GM20000 (cell line): Measurements from ENCODE around the gene DEFB113.

Experiments
- DNase-seq: peaks from one replicate; pipeline ENCODE4 v3.0.0; 2012; ENCODE audit warnings: low spot score
- TF ChIP-seq, protein P1 (sequence below): IDR thresholded peaks from 2 replicates; pipeline ENCODE4 v1.5.1; 2012; ENCODE audit warnings: mild to moderate bottlenecking, control low read depth; ENCODE audit errors: extremely low read depth, missing control alignments

The DEFB113 gene

DNA sequence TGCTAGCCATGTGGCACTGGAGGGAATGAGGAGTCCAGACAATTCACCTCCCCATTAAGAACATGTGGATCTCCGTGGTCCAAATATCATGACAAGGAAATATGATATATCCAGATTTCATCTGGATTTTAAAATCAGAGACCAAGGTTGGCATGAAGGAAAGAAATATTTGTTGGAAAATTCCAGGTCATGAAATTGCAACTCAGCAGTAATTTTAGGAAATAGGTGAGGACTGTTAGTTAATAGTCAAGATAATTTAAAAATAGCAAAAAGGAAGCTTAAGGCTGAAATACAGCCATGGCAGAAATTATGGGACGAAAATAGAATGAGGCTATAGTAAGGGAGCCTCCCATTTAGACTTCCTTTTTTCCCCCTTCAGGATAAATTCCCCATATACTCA is 32.4 kb downstream of the DEFB113 start:
- TF ChIP-seq, protein P1, sequence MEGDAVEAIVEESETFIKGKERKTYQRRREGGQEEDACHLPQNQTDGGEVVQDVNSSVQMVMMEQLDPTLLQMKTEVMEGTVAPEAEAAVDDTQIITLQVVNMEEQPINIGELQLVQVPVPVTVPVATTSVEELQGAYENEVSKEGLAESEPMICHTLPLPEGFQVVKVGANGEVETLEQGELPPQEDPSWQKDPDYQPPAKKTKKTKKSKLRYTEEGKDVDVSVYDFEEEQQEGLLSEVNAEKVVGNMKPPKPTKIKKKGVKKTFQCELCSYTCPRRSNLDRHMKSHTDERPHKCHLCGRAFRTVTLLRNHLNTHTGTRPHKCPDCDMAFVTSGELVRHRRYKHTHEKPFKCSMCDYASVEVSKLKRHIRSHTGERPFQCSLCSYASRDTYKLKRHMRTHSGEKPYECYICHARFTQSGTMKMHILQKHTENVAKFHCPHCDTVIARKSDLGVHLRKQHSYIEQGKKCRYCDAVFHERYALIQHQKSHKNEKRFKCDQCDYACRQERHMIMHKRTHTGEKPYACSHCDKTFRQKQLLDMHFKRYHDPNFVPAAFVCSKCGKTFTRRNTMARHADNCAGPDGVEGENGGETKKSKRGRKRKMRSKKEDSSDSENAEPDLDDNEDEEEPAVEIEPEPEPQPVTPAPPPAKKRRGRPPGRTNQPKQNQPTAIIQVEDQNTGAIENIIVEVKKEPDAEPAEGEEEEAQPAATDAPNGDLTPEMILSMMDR = no peak
- DNase-seq = no peak

DNA sequence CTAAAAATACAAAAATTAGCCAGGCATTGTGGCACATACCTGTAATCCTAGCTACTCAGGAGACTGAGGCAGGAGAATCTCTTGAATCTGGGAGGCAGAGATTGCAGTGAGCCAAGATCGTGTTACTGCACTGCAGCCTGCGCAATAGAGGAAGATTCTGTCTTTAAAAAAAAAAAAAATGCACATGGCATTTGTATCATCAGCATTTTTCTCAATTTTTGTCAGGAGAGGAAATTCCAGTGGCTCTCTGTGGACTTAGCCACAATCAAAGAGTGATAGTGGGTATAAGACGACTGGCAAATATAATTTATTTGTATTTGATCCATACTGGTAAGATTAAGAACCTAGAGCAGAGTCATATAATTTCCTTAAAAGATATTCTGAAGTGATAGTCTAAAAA is 34.0 kb downstream of the DEFB113 start:
- TF ChIP-seq, protein P1 = no peak
- no peak for DNase-seq

DNA sequence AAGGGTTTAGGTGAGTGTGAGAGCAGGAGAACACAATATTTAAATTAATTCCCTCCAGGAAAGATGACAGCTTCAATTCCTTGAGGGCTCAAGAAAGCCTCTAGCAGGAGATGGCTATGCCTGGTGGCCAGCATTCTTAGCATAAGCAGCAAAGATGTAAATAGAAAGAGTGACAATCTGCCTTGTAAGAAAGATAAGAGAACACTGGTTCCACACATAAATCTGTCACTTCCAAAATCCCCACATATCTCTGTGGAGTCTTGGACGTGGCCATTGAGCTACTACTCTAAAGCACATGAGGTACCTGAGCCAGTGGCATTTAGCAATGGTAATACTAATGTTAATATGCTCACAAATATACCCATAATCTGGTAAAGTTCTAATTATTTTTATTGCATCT is 34.7 kb downstream of the DEFB113 start:
- DNase-seq = no peak
- TF ChIP-seq, protein P1 = no peak

DNA sequence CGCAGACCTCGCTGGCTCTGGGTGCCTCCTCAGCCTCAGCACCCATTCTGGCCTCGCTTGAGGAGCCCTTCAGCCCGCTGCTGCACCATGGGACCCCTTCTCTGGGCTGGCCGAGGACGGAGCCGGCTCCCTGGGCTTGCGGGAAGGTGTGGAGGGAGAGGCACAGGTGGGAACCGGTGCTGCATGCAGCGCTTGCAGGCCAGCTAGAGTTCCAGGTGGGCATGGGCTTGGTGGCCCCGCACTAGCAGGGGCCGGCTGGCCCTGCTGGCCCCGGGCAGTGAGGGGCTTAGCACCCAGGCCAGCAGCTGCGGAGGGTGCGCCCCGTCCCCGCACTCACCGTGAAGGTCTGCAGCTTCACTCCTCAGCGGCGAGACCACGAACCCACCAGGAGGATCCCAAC is 35.9 kb downstream of the DEFB113 start:
- no peak for DNase-seq
- TF ChIP-seq, protein P1 = no peak

DNA sequence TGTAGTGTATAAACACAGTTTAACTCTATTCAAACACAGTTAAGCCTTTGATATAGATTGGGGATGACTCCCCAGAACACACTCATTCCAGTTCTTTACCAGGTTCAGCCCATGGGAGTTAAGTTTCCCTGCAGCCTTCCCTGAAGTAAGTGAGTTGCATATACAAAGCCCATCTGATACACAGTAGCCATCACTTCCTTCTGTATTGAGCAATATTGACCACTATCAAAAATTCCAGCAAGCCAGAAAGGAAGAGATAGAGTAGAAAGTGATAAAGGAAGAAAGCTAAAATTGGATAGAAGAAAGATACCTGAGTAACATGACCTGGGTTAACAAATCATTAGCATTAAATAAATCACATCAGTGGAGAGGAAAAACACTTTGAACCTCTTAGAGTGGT is 40.1 kb downstream of the DEFB113 start:
- DNase-seq = no peak
- TF ChIP-seq, protein P1 = no peak

DNA sequence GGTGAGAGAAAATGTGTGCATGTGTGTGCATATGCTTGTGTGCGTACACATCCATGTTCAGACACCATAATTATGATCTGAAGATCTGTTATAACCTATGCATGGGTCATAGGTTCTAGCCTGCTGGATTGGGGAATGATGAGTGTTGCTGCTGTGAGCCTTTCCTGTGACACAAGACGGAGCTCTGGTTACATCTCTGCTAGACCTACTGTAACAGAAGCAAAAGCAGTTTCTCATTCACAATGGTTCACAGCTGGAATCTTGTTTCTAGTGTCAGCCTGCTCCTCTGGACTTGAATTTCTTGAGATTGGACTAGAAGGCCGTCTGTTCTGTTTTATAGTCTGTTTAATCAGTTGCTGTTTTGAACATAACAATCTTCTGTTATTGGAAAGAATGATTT is 45.6 kb downstream of the DEFB113 start:
- DNase-seq = no peak
- TF ChIP-seq, protein P1 = no peak

DNA sequence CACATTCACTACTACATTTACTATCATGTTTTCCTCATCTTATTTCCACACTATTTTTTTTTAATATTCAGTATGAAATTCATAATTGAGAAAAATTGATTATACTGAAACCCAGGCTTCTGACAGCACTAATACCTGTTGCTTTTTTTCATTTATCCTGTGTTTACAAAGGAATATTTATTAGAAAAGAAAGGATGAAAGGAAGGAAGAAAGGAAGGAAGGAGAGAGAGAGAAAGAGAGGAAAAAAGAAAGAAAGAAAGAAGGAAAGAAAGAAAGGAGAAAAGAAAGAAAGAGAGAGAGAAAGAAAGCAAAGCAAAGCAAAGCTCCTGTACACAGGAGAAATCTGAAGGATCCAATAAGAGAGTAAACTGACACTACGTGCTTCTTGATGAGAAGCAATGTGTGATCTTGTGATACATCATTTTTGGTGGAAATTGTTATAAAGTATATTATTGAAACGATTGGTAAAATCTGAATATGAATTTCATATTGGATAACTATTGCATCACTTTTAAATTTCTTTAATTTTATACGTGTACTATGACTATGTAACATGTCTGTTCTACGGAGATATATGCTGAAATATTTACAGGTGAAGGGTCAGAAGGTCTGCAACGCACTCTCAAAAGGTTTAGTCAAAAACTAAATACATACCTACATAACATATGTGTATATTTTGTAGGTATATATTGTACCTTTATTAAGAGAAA is 49.3 kb downstream of the DEFB113 start:
- TF ChIP-seq, protein P1 = no peak
- no peak for DNase-seq
